GM21515 (cell line): ENCODE data around the gene HOXA11.

ENCODE experiments used
- ATAC-seq: cut with Tn5 transposase; IDR thresholded peaks from one replicate; pipeline ENCODE4 v1.9.1; 2021; ENCODE audit not compliant: unreplicated experiment

The HOXA11 gene

DNA sequence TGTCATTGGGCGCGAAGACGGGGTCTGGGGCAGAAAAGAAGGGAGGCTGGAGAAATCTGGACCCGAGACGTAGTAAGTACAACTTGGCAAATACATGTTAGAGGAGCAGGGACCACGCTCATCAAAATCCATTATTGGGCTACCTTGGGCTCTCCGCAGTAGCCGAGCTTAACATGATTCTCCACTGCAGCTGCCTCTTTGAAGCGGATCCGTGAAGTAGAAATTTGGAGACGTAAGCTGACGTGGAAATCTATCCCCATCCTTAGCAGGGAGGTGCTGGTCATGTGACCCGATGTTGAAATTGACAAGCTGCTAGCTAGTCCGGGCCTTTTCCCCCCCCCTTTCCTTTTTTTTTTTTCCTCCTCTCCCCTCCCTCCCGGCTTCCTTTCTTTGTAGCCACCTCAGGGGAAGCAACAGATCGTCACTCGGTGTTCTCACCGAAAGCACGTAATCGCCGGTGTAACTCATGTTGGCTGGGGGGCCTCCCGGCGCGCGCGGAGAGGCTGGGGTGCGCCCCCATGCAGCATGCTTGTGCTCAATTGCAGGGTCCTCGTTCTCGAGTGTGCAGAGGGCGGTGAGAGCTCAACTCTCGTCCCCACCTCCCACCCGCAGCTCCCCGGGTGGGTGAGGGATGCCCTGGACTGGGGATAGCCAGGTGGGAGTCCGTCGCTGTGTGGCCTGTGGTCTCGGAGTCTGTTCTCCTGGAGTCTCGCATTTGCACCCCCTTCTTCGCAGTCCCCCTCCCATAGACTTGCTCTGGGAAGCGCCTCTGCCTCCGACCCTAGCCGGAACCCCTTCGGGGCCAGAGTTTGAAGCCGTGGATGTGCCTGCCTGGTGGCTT, at the start of gene HOXA11:
HOXA11 (minus strand) TSS at position 220 of the 841 bp plus-strand sequence; CDS start at position 132, 88 bp downstream.
- no peak for ATAC-seq

DNA sequence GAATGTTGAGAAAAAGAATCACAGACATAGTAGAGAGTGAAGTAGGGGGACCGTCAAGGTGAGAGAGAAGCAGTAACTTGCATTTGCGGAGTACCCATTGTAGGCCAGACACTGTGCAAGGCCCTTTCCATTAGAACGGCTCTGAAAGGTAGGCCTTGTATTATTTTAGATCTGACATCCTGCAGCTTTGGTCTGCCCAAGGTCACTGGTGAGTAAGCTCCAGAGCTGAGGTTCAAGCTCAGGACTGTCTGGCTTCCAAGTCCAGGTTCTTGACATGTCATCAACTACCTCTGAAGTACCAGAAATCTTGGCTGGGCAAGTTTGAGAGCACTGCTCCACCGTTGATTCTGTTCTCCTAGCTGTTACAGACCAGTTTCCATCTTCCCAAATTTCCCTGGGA, 44.4 kb upstream of the HOXA11 start:
- ATAC-seq = no peak

DNA sequence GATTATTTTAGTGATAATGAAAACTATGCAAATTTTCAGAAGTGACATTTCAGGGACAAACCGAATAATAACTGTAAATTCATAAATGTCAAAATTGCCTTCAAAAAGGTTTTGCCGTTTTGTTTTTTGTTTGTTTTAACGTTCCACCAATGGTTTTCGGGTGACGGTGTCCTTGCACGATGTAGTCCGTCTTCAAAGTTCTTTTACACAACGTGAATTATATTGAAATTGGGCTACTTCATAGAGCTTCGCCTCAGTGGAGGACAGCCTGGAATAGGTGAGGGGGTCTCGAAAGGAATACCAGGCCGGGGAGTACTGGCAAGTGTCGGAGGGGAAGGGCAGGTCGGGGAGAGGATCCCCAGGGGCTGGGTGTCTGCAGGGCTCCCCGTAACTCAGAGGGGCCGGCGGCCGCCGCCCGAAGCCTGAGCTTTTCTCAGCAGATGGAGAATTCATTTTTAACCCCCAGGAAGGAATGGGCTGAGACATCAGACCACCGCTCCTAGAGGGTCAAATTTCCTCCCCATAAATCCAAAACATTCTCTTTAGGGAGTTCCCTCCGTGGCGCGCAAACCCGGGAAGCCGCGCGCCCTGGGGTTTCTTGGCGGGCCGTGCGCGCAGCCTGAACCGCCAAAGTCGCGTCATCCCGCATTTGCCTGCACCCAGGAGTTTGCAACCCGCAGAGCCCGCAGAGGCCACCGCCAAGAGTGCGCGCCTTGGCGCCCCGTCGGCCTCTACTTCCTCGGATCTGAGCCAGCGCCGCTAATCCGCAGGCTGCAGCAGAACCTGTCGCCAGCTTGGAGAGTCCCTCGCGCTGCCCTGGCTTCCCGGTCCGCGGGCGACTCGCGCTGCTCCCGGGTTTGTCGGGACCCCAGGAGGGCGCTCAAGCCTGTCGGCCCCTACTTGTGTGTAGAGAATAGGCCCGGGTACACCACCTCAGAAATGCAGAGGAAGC, 40.2 kb upstream of the HOXA11 start:
- no peak for ATAC-seq

DNA sequence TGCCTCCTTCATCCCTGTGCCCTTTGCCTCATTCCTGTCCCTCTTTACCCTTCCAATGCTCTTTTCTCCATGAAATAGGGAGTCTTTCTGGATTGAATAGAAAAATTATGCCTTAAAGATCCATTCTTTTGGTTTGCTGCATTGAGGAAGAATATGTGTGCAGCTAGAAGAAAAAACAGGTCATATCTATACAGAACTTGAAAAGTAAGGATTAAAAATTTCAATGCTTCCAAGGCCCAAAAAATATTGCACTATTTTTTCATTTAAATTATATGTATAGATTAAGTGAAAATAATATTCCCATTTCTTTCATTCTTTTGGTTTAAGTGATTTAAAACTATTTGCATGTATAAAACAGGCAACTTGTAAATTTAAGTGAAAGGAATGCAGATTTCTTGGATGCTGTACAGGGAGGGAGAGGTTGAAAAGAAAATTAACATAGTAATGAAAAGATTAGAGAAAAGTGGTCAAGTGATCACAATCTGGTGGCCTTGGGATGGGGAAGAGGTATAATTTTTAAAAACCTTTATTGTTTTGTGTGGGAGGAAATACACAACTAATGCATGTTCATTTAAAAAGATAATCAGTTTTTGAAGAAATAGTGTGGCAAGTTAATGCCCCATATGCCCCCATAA, 39.0 kb upstream of the HOXA11 start:
- no peak for ATAC-seq

DNA sequence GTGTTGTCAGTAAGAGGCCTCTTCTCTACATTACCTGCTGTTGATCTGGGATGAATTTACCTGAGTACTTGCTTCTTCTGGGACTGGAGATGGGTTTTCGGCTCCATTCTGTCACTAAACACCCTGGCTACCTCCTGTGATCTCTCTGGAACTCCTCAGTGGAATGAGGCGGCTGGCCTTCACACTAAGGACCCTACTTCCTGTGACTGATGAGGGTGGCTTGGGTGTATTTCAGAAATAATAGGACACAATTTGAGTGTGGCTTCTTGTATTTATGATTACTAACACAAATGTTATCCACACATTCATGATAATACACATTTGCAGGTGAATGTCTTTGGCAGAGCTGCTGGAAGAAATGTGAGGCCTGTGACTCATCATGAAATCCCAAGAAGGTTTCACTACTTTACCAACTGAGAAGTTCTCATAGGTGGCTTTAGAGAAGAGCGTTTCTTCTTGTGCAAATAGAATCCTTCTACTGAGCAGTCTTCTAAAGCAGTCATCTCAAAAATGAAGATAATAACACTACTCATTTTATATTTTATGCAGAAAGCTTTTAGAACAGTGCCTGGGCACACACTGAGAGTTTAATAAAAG, 36.3 kb upstream of the HOXA11 start:
- ATAC-seq = no peak

DNA sequence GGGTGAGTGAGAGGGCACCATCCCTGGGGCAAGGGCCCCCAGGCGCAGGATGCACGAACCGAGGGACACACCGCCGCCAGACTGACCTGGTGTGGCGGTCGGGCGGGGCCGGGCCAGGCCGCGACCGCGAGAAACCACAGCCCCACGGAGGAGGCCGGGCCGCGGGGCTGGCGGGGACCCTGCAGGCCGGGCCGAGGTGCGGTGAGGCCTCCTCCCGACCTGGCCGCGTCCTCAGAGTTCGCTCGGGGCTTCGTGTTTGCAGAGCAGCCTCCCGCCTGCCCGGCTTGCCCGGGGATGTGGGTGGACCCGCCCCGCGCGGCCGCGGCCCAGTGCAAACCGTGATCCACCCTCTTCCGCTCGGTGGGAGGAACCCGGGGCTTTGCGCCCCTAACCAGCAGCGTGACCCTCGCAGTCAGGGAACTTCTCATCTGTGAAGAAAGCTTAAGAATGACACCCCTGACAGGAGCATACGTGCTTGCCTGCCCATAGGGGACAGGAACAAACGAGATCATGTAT, 35.5 kb upstream of the HOXA11 start:
- no peak for ATAC-seq

DNA sequence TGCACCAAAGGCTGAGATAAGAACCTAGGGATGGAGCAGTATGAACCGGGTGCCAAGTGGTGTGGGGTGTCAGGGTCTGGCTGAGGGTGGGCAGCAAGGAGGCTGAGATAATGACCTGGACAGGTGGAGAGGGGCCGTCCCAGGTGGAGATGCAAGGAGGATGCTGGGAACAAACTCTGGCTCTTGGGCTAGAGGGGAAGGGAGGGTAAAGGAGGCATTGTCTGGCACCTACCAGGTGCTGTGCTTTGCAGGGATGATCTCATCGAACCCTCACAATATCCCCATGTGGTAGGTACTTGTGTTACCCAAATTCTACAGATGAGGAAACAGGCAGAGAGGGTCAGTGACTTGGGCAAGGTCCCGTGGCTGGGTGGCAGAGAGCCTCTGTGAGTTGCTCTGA, 34.8 kb upstream of the HOXA11 start:
- ATAC-seq = no peak

DNA sequence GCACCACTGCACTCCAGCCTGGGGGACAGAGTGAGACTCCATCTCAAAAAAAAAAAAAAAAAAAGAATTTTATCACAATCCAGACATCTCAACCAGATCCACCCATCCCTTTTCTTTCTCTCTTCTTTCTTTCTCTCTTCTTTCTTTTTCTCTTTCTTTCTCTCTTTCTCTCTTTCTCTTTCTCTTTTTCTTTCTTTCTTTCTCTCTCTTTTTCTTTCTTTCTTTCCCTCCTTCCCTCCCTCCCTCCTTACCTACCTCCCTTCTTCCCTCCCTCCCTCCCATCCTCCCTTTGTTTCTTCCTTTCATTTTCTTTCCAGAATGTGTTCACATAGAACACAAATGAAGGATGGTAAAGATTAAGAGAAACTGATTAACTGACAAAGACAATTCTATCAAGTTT, 32.9 kb upstream of the HOXA11 start:
- no peak for ATAC-seq

DNA sequence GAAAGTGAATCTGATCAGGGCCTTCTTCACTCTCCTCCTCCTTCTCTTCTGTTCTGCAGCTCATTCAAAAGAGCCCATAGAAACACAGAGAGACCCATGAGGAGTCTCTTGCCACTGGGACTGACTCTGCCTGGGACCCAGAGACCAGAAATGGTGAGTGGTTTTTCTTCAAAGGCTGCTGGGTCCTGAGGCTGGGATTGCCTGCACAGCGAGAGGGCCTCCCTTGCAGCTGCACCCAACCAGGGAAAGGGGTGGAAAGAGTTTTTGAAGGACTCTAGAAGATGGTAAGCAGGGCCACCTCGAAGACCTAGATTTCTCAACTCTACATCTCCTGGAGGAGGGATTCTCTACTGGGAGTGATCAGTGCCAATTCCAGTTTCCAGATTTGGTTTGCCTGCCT, 30.3 kb upstream of the HOXA11 start:
- ATAC-seq = no peak

DNA sequence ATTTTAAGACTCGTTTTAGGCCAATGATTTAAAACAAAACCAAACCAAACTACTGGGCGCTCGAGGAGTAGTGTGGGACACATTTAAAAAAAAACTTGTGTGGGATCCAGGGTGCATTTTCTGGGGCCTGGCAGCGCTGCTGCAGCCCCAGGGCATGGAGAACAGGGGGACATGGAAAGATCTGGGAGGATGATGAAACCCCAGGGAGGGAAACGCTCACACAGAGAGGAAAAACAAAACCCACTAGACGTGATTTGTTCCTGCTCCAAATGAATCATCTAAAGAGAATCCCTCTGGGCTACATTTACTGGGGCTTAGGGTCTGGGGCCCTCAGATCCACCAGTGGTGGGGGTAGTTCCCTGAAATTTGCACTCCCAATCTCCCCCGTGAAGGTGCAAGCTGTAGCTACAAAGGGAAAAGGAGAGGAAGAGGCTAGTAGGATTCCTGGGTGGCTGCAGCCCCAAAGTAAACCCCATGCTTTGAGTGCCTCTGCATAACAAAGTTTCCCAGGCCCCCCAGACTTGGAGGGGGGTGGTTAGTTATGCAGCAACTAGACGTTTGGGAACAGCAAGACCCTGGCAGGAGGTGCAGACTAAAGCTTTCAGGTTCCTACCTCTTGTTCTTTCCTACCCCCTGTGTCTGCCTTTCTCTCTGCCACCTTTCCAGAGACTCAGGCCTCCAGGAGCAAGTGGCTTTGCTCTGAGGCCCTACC, 29.4 kb upstream of the HOXA11 start:
- ATAC-seq = no peak

DNA sequence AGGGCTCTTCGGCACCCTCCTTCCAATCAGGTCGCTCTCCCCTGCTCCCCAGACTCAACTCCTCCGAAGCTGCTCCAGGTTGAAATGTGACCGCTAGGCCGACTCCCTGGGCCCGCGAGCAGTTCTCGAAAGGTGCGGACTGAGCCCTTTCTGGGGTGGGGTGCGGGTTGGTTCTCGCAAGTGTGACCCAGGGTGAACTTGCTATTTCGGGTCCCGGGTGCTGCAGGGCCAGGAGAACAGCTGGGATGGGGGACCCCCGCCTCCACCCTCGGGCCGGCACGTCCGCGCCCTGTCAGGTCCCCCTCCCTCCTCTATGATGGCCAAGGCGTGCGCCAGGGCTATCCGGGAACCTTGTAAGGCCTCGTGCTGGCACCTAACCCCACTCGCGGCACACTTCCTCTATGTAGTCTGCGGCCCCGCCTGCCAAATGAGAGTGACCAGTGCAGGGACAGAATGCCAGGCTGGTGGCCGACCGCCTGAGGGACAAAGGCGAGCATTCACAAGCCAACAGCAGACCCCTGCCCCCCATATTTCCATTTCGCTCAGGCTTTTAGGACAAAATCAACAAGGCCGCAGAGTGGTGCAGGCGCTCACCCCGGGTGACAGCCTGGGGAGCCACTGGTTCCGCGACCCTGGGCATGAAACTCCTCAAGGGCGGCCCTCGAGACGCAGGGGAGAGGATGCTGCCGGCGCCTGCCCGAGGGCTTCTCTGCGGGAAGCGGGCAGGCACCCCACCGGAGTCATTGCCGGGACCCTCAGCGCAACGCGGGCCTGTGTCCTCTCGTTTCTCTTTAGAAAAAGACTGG, 28.6 kb upstream of the HOXA11 start:
- no peak for ATAC-seq

DNA sequence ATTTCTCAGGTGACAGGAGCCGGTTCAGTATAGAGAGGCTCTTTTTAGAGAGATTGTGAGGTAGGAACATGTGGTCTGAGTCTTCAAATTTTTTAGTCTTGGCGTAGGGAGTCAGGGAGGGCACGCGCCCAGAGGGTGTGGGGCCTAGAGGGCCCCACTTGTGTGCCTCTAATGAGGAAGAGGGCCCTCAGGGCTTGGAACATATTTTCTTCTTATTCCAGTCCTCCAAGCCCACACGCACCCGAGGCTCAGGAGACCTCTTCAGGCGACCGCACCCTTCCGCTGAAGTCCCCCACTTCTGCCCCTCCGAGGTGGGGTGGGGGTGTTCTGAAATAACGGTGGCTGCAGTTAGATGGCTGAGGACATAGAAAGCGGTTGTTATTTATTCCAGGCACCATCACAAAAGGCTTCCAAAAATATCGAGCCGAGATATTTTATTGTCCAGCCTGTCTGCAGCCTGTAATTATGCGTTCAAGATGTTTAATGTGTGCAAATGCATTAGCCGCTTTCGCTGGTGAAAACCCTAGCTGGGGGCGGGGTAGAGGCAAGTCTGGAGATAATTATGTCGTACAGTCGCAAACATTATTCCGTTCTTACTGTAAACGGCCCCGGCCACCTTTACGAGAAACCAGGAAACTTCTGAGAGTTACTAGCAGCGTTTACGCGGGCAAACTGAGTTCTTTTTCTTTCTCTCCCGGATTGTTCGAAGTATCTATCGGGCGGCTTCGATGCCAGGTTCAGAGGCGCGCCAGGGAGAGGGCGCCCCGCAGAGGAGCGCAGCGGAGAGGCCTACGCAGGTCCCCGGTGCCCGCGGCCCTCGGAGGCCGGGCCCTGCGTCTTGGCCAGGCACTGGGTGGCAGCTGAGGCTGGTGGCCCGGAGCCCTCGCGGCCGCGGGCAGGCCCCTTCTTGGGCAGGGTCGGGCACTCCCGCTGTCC, 27.7 kb upstream of the HOXA11 start:
- no peak for ATAC-seq

DNA sequence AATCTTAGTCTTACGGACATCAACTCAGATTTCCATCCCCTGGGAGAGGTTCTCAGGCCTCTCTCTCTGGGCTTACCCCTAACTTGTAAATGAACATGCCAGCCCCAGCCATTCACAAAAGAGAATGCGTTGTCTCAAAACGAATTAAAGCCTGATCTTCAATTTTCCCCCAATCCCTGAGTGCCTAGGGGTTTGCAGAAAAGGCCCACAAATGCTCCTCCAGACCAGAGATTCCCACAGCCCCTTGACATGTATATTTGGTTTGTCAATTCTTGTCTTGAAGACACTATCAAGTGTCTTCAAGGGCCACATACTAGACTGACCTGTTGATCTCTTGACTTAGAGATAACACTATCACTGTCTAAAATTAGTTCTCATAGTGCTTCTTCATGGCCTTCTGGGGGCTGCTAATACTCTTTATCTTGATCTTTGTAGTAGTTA, 26.8 kb upstream of the HOXA11 start:
- no peak for ATAC-seq

DNA sequence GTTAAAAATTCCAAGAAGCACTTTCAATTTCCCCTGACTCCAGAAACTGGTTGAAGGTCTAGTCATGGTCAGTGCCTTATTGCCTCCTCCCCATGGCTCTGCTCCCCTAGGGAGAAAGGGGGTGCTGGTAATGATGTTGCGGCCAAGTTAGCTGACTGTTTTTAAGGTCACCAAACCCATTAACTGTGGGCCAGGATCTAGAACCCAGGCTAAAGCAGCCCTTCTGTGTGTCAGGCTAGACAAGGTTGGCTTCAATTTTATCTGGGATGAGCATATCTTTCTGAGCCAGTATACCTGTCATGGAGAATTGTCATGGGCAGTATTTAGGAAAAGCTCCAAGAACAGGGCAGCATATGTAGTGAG, 26.0 kb upstream of the HOXA11 start:
- no peak for ATAC-seq

DNA sequence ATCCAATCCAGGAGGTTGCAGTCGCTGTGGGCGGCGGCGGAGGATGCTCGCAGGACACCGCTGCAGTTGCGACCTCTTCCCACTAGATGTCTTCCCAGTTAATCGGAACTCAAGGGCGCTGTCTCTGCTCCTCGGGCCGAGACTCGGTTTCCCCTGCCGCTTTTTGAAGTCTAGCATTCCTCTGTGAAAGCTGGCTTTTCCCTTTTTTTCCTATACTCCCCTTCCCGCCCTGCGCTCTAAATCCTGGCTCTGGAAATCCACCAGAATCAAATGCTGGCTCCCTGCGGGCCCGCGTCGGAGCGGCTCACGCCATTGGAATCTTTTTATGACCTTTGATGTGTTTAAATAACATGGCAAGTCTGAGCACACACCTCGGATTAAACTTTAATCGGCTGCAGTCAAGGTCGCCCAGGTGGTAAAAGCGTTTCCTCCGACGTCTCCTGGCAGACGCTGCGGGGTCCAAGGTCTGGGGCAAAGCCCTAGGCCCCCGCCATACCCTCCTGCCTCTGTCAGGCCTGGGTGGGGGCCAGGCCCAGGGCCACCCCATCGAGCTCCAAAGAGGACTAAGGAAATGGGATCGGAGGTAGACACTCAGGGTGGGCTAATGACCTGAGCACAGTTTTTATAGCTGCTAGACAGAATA, 25.5 kb upstream of the HOXA11 start:
- no peak for ATAC-seq

DNA sequence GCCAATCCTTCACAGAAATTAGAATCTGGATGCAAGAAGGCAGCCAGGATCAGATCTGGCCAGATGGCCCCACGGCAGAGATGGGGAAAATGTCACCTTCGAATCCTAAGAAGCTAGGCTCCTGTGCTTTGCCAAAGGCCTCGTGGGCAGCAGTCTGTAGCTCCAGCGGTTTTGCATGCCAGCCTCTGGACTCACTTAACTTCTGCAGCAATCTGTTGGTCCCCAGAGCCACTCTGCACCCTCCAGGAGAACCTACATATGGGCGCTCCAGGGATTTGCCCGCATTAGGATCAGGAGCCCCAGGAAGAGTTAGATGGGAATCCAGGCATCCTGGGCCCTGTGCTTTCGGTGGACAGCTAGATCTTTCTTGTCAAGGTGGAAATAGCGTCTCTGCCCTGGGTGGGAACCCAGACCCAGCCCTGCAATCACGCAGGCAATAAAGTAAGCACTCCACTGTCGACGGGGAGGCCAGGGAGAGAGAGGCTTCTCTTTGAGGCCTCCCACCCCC, 25.0 kb upstream of the HOXA11 start:
- ATAC-seq = no peak

DNA sequence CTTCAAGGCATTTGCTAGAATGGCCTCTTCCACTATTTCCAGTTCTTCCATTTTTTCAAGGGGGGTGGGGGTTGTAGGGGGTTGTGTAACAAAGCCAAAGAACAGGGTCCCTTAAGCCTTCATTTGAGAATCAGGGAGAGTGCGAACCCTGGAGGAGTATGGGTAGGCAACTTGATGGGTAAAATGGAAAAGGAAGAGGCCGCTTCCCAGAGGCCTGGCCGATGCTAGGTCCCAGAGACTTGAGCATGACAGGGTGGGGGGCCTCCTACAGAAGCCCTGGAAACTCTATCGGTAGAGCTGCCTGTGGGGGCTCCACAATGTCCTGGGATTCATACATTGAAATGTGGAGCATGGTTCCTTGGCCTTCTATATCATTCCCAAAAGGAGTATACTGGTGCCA, 24.0 kb upstream of the HOXA11 start:
- ATAC-seq = no peak
